HEK293 (cell line): Measurements from ENCODE around the gene GAREM1.

Experiments
- TRIM28 ChIP-seq: IDR thresholded peaks from 2 replicates; pipeline ENCODE4 v1.6.1; 2011; ENCODE audit warnings: low read length, control low read depth, borderline replicate concordance
- TF ChIP-seq, protein P1 (sequence below): fragments of 450-650 bp; formaldehyde crosslinking; IDR thresholded peaks from 2 replicates; pipeline ENCODE4 v1.5.1; 2016; ENCODE audit warnings: missing biosample characterization, missing genetic modification characterization
- TF ChIP-seq, protein P2 (sequence below): fragments of 450-650 bp; formaldehyde crosslinking; IDR thresholded peaks from 2 replicates; pipeline ENCODE4 v1.5.1; 2016; ENCODE audit warnings: missing biosample characterization, missing genetic modification characterization

DNA sequence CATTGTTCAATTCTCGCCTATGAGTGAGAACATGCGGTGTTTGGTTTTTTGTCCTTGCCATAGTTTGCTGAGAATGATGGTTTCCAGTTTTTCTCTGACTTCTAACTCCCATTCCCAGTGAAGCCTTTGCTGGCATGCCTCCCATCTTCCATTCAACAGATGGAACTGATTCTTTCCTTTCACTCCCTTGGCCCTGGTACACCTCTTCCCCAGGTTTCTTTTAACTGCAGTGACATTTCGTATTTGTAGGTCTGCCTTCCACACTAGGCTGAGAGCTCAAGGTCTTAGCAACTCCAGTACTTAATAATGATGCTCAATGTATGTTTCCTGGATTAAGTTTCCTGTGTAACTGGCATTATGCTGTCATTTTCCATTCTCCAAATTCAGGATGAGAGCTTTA, 48.5 kb downstream of the GAREM1 start:
- TF ChIP-seq, protein P1, sequence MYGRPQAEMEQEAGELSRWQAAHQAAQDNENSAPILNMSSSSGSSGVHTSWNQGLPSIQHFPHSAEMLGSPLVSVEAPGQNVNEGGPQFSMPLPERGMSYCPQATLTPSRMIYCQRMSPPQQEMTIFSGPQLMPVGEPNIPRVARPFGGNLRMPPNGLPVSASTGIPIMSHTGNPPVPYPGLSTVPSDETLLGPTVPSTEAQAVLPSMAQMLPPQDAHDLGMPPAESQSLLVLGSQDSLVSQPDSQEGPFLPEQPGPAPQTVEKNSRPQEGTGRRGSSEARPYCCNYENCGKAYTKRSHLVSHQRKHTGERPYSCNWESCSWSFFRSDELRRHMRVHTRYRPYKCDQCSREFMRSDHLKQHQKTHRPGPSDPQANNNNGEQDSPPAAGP (tag by site-specific recombination) = no peak
- no peak for TF ChIP-seq TRIM28
- TF ChIP-seq, protein P2, sequence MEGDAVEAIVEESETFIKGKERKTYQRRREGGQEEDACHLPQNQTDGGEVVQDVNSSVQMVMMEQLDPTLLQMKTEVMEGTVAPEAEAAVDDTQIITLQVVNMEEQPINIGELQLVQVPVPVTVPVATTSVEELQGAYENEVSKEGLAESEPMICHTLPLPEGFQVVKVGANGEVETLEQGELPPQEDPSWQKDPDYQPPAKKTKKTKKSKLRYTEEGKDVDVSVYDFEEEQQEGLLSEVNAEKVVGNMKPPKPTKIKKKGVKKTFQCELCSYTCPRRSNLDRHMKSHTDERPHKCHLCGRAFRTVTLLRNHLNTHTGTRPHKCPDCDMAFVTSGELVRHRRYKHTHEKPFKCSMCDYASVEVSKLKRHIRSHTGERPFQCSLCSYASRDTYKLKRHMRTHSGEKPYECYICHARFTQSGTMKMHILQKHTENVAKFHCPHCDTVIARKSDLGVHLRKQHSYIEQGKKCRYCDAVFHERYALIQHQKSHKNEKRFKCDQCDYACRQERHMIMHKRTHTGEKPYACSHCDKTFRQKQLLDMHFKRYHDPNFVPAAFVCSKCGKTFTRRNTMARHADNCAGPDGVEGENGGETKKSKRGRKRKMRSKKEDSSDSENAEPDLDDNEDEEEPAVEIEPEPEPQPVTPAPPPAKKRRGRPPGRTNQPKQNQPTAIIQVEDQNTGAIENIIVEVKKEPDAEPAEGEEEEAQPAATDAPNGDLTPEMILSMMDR = no peak
